K562 (cell line): ENCODE data around the gene SRMS.

ENCODE experiments used
- PREB ChIP-seq: sonication (generic); formaldehyde crosslinking; IDR thresholded peaks from 2 replicates; pipeline ENCODE4 v1.8.1; 2023; ENCODE audit warnings: mild to moderate bottlenecking, missing genetic modification reagents
- ZZZ3 ChIP-seq: fragments of 450-650 bp; IDR thresholded peaks from 2 replicates; pipeline ENCODE4 v1.6.1; 2016; ENCODE audit warnings: antibody characterized with exemption, mild to moderate bottlenecking, moderate library complexity

GRCh38 chr20:63554361-63555278, 7.1 kb upstream of the SRMS start:
- no peak for TF ChIP-seq PREB
- TF ChIP-seq ZZZ3: no peak
